Common myeloid progenitor, CD34-positive (primary cell): ENCODE measurements around the gene ADCY2.

Experiments
- CTCF ChIA-PET: fragments of 350-600 bp; sonication (Branson Sonifier 250); formaldehyde crosslinking; loops from one replicate; lab custom pipeline; 2021; ENCODE audit warnings: antibody characterized with exemption; lab: Charles Lee
- POLR2A ChIA-PET: fragments of 350-600 bp; sonication (Branson Sonifier 250); formaldehyde crosslinking; loops from one replicate; lab custom pipeline; 2021; ENCODE audit warnings: antibody characterized with exemption; lab: Charles Lee
- DNase-seq, 3 donors: peaks; one replicate each; pipeline versions ENCODE4 v3.0.0 to v3.0.0-alpha.2; 2013
- H3K27ac ChIP-seq, 2 experiments: 1 replicate in 1 of 2; 2 replicates in 1 of 2; pipeline ENCODE4 v1.7.0; 2013; ENCODE audit warnings: inconsistent platforms in 2 of 2, low read length in 2 of 2, mild to moderate bottlenecking in 2 of 2, low read depth in 1 of 2, moderate library complexity in 1 of 2; ENCODE audit not compliant: severe bottlenecking in 2 of 2, insufficient read depth in 1 of 2, poor library complexity in 1 of 2
- H3K27me3 ChIP-seq, 5 experiments: replicated peaks in 2 of 5; 1 replicate in 3 of 5; 2 replicates in 2 of 5; pipeline versions ENCODE4 v1.6.1 to v1.7.0; 2013; ENCODE audit warnings: low read length in 4 of 5, mild to moderate bottlenecking in 2 of 5, moderate library complexity in 2 of 5, inconsistent platforms in 1 of 5; ENCODE audit not compliant: insufficient read depth in 5 of 5, control insufficient read depth in 4 of 5
- H3K36me3 ChIP-seq, 4 experiments: 1 replicate in 2 of 4; 2 replicates in 2 of 4; pipeline versions ENCODE4 v1.6.1 to v1.7.0; 2013; ENCODE audit warnings: low read length in 3 of 4, control low read depth in 1 of 4, mild to moderate bottlenecking in 1 of 4; ENCODE audit not compliant: control insufficient read depth in 4 of 4, insufficient read depth in 4 of 4
- H3K4me1 ChIP-seq, 4 experiments: 1 replicate in 3 of 4; 2 replicates in 1 of 4; pipeline versions ENCODE4 v1.6.1 to v1.7.1; 2013; ENCODE audit warnings: low read length in 3 of 4, mild to moderate bottlenecking in 3 of 4, control low read depth in 1 of 4, inconsistent platforms in 1 of 4, moderate library complexity in 1 of 4; ENCODE audit not compliant: control insufficient read depth in 4 of 4, insufficient read depth in 4 of 4; ENCODE audit errors: control extremely low read depth in 1 of 4
- H3K4me3 ChIP-seq, 7 experiments: 1 replicate in 4 of 7; 2 replicates in 3 of 7; pipeline versions ENCODE4 v1.5.1 to v1.7.0; 2013; ENCODE audit warnings: mild to moderate bottlenecking in 7 of 7, low read length in 6 of 7, moderate library complexity in 6 of 7, inconsistent platforms in 2 of 7, low read depth in 2 of 7, control low read depth in 1 of 7; ENCODE audit not compliant: insufficient read depth in 4 of 7, control insufficient read depth in 1 of 7; ENCODE audit errors: extremely low read depth in 1 of 7
- H3K9me3 ChIP-seq, 5 experiments: 1 replicate in 4 of 5; 2 replicates in 1 of 5; pipeline versions ENCODE4 v1.6.1 to v1.7.1; 2013; ENCODE audit warnings: low read length in 4 of 5, mild to moderate bottlenecking in 2 of 5, inconsistent platforms in 1 of 5, low read depth in 1 of 5, moderate library complexity in 1 of 5; ENCODE audit not compliant: control insufficient read depth in 4 of 5, insufficient read depth in 2 of 5; ENCODE audit errors: control extremely low read depth in 1 of 5
- WGBS: methylation state at CpG from one replicate; pipeline ENCODE4 v1.1.5; 2013; ENCODE audit not compliant: insufficient coverage; 5-methylcytosine and 5-hydroxymethylcytosine counted together

ADCY2 gene

DNA sequence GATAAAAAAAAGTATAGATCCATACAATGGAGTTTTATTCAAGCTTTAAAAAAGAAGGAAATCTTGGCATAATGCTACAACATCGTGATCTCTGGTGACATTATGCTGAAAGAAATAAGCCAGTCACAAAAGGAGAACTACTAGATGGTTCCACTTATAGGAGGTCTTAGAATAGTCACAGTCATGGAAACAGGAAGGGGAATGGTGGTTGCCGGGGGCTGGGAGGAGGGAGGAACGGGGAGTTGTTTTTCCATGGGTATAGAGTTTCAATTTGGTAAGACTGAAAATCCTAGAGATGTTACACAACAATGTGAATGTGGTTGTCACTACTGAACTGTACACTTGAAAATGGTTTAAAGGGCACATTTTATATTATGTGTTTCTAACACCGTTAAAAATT, 360.5 kb downstream of the ADCY2 start:
- DNase-seq = peak; percentile 8 to 61 (median 41)
- H3K27ac ChIP-seq = no peak overlapping the region
- H3K36me3 ChIP-seq = no peaks in the 10 kb centered on the region
- peaks cover 0 to 13% (median 4%) of the 10 kb centered on the region in 4 experiments for H3K4me1 ChIP-seq
- H3K4me3 ChIP-seq = no peak overlapping the region
- WGBS = 11% methylated on average over 3 of the region's 4 CpGs
- POLR2A ChIA-PET = no interaction called here
- CTCF ChIA-PET = interaction anchor here (1.0 to 6.9 kb wide), 4 partner anchors 12 to 495 kb away, joined by 3 to 42 read pairs (median 3); no protein-coding TSS in a partner anchor
- H3K9me3 ChIP-seq = no peaks in the 10 kb centered on the region
- H3K27me3 ChIP-seq = peaks cover 0 to 2% (median 0%) of the 10 kb centered on the region in 5 experiments

GRCh38 chr5:7759257-7759871, 363.4 kb downstream of the ADCY2 start:
- DNase-seq = no peak
- WGBS = 87% methylated on average over 6 of the region's 8 CpGs

GRCh38 chr5:7759951-7760580, 364.1 kb downstream of the ADCY2 start:
- 100% methylated on average over 8 of the region's 8 CpGs for WGBS
- peaks cover 0 to 7% (median 0%) of the 10 kb centered on the region in 4 experiments for H3K4me1 ChIP-seq
- CTCF ChIA-PET = interaction anchor here (1.9 kb wide), 1 partner anchor 14 kb away, joined by 5 read pairs; no protein-coding TSS in a partner anchor
- H3K4me3 ChIP-seq = no peak overlapping the region
- H3K36me3 ChIP-seq = no peaks in the 10 kb centered on the region
- peaks cover 0 to 4% (median 0%) of the 10 kb centered on the region in 5 experiments for H3K27me3 ChIP-seq
- no peak overlapping the region for H3K27ac ChIP-seq
- DNase-seq = no peak
- no peaks in the 10 kb centered on the region for H3K9me3 ChIP-seq
- POLR2A ChIA-PET = no interaction called here

More at GRCh38 chr5:7759257-7759871, 363.4 kb downstream of the ADCY2 start:
- Histone ChIP-seq H3K4me1 (peaks cover 0 to 7% (median 0%) of the 10 kb centered on the region in 4 experiments), H3K4me3 (no peak overlapping the region), H3K36me3 (no peaks in the 10 kb centered on the region), H3K9me3 (no peaks in the 10 kb centered on the region), H3K27me3 (peaks cover 0 to 4% (median 0%) of the 10 kb centered on the region in 5 experiments), H3K27ac (no peak overlapping the region)
- ChIA-PET CTCF (interaction anchor here (1.9 kb wide), 1 partner anchor 13 kb away, joined by 5 read pairs; no protein-coding TSS in a partner anchor), POLR2A (no interaction called here)

DNA sequence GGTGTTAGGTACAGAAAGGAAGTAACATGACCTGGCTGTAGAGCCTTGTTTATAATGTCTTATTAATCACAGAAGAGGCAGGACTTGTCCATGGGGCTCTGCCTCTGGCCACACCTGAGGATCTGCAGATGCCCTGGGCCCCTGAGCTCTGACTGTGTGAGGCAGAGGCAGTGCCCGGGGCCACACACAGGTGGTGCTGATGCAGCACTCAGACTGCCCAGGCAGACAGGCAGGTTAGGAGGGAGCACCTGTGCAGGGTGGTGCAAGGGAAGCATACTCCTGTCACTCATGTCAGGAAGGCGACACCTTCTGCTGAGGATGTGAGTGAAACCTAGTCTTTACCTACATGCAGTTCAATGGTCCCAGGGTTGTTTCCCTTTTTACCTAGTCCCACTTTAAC, 366.3 kb downstream of the ADCY2 start:
- CTCF ChIA-PET = no interaction called here
- WGBS = 100% methylated on average over 2 of the region's 2 CpGs

GRCh38 chr5:7763621-7764072, 367.7 kb downstream of the ADCY2 start:
- H3K9me3 ChIP-seq = no peaks in the 10 kb centered on the region
- no peak overlapping the region for H3K4me3 ChIP-seq
- ChIA-PET POLR2A (no interaction called here), CTCF (no interaction called here)
- no peaks in the 10 kb centered on the region for H3K4me1 ChIP-seq
- no peak overlapping the region for H3K27ac ChIP-seq
- no peak for DNase-seq
- WGBS = 95% methylated on average over 7 of the region's 9 CpGs
- no peaks in the 10 kb centered on the region for H3K36me3 ChIP-seq
- peaks cover 0 to 14% (median 8%) of the 10 kb centered on the region in 5 experiments for H3K27me3 ChIP-seq

More for the DNA sequence above, 366.3 kb downstream of the ADCY2 start:
- no peaks in the 10 kb centered on the region for H3K36me3 ChIP-seq
- H3K4me3 ChIP-seq = no peak overlapping the region
- no peaks in the 10 kb centered on the region for H3K9me3 ChIP-seq
- DNase-seq = no peak
- POLR2A ChIA-PET = no interaction called here
- no peaks in the 10 kb centered on the region for H3K4me1 ChIP-seq
- H3K27ac ChIP-seq = no peak overlapping the region
- peaks cover 0 to 14% (median 8%) of the 10 kb centered on the region in 5 experiments for H3K27me3 ChIP-seq

DNA sequence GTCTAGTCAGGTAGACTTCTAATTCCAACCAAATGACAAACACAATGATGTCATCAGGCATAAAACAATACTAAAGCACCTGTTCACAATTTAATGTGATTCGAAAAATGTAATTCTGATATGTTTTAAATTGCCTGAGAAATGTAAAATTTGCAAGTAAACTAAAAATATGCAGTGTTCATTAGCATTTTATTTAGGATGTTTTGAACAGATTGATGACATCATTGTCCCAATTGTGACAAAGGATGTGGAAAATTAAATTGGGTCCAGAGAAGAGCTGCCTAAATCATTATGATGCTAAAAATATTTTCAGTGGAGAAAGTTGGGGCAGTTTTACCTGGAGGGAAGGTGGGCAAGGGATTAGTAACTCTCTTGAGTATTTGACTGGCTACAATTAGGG, 368.5 kb downstream of the ADCY2 start:
- no peak overlapping the region for H3K27ac ChIP-seq
- H3K27me3 ChIP-seq = peaks cover 0 to 14% (median 8%) of the 10 kb centered on the region in 5 experiments
- H3K4me3 ChIP-seq = no peak overlapping the region
- no CpG with 5 or more reads among the region's 1 CpG for WGBS
- H3K36me3 ChIP-seq = no peaks in the 10 kb centered on the region
- DNase-seq = no peak
- no peaks in the 10 kb centered on the region for H3K4me1 ChIP-seq
- ChIA-PET CTCF (interaction anchor here (0.6 kb wide), 1 partner anchor 13 kb away, joined by 3 read pairs; no protein-coding TSS in a partner anchor), POLR2A (no interaction called here)
- H3K9me3 ChIP-seq = no peaks in the 10 kb centered on the region

DNA sequence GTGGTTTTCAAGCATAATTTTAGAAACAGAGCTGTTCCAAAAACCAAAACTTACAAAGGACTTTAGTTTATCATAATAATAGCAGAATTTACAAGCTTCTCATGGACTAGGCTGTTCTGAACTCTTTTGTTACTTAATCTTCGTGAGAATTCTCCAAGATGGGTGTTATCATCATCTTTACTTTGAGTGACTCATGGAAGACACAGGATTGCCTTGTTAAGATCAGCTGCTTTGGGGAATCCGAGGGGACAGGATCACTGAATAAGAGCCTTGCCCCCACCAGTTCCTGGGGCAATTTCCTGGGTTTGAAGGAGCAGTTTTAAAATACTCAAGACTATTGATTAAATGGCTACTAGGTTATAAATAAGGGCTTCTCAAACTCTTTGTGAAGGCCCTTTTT, 374.5 kb downstream of the ADCY2 start:
- no peak for DNase-seq
- Histone ChIP-seq H3K27ac (no peak overlapping the region), H3K9me3 (no peaks in the 10 kb centered on the region), H3K4me3 (no peak overlapping the region), H3K4me1 (no peaks in the 10 kb centered on the region), H3K27me3 (peaks cover 0 to 36% (median 13%) of the 10 kb centered on the region in 5 experiments), H3K36me3 (no peaks in the 10 kb centered on the region)
- ChIA-PET CTCF (no interaction called here), POLR2A (no interaction called here)
- WGBS = 77% methylated on average over 2 of the region's 2 CpGs
